GM23248 (cell line): Measurements from ENCODE around the gene ACAT1. TPM values are rescaled to one million over a fixed set of nuclear protein-coding genes. Genes with fewer than 3 reads are reported as not detected.
"Not testable (repeated sequence)": the region's sequence is repeated elsewhere in the genome, so short reads cannot be mapped to it uniquely, and the experiment has no call there.

Experiments
- DNase-seq: peaks from one replicate; pipeline ENCODE4 v3.0.0-alpha.2; 2015
- H2AFZ ChIP-seq: fragments of 200-600 bp; sonication (generic); 2 replicates; pipeline ENCODE4 v1.6.1; 2016; ENCODE audit warnings: antibody characterized with exemption
- H3F3A ChIP-seq: fragments of 200-600 bp; sonication (generic); 2 replicates; pipeline ENCODE4 v1.6.1; 2016; ENCODE audit warnings: mild to moderate bottlenecking, antibody characterized with exemption, mixed run types; ENCODE audit not compliant: insufficient read depth
- H3K27ac ChIP-seq: fragments of 200-600 bp; sonication (generic); 2 replicates; pipeline ENCODE4 v1.5.1; 2016; ENCODE audit warnings: mild to moderate bottlenecking
- H3K27me3 ChIP-seq: fragments of 200-600 bp; sonication (generic); replicated peaks from 2 replicates; pipeline ENCODE4 v1.6.1; 2016; ENCODE audit warnings: mild to moderate bottlenecking; ENCODE audit not compliant: insufficient read depth
- H3K36me3 ChIP-seq: fragments of 200-600 bp; sonication (generic); 2 replicates; pipeline ENCODE4 v1.6.1; 2016; ENCODE audit warnings: low read depth, mild to moderate bottlenecking
- H3K4me1 ChIP-seq: fragments of 200-600 bp; sonication (generic); 2 replicates; pipeline ENCODE4 v1.6.1; 2016; ENCODE audit warnings: mild to moderate bottlenecking; ENCODE audit not compliant: insufficient read depth
- H3K4me2 ChIP-seq: fragments of 200-600 bp; sonication (generic); one replicate; pipeline ENCODE4 v1.6.1; 2016; ENCODE audit warnings: mild to moderate bottlenecking; ENCODE audit not compliant: unreplicated experiment
- H3K4me3 ChIP-seq: fragments of 200-600 bp; sonication (generic); 2 replicates; pipeline ENCODE4 v1.5.1; 2016; ENCODE audit warnings: mild to moderate bottlenecking
- H3K79me2 ChIP-seq: fragments of 200-600 bp; sonication (generic); 2 replicates; pipeline ENCODE4 v1.6.1; 2016; ENCODE audit warnings: mild to moderate bottlenecking; ENCODE audit not compliant: insufficient read depth
- H3K9ac ChIP-seq: fragments of 200-600 bp; sonication (generic); 2 replicates; pipeline ENCODE4 v1.6.1; 2016; ENCODE audit warnings: mild to moderate bottlenecking
- H3K9me2 ChIP-seq: fragments of 200-600 bp; sonication (generic); 2 replicates; pipeline ENCODE4 v1.6.1; 2016; ENCODE audit warnings: mixed run types, mild to moderate bottlenecking, moderate library complexity; ENCODE audit not compliant: insufficient read depth
- H3K9me3 ChIP-seq: fragments of 200-600 bp; sonication (generic); one replicate; pipeline ENCODE4 v1.6.1; 2017; ENCODE audit warnings: low read depth
- H4K20me1 ChIP-seq: fragments of 200-600 bp; sonication (generic); 2 replicates; pipeline ENCODE4 v1.6.0; 2016; ENCODE audit not compliant: insufficient read depth
- EZH2 ChIP-seq: fragments of 200-600 bp; sonication (generic); IDR thresholded peaks from 2 replicates; pipeline ENCODE4 v1.6.1; 2018; ENCODE audit warnings: antibody characterized with exemption, mild to moderate bottlenecking; ENCODE audit not compliant: insufficient read depth, poor library complexity, severe bottlenecking
- EZH2phosphoT487 ChIP-seq: fragments of 200-600 bp; sonication (generic); IDR thresholded peaks from 2 replicates; pipeline ENCODE4 v1.6.1; 2018; ENCODE audit warnings: antibody characterized with exemption, moderate library complexity, mild to moderate bottlenecking, low read depth; ENCODE audit not compliant: insufficient read depth
- WGBS, 2 experiments: methylation state at CpG; one replicate each; pipeline ENCODE4 v1.1.6; 2015 to 2017; ENCODE audit warnings: low lambda C conversion rate in 2 of 2, low coverage in 1 of 2; ENCODE audit errors: missing lambda C conversion rate in 2 of 2; 5-methylcytosine and 5-hydroxymethylcytosine counted together
- in situ Hi-C: fragments of 300-500 bp; cut with MboI; formaldehyde crosslinking; loops from 2 replicates; pipeline ENCODE4 v1.15.0; 2020
- polyA plus RNA-seq: library from polyadenylated mRNA; unstranded; fragments of >200 nt; fragmentation: Nextera tagmentation; extraction: Ambion mirVana; gene quantifications from 2 replicates; pipeline ENCODE4 v1.2.1, GENCODE V29; 2016
- total RNA-seq: library from RNA; depleted of rRNA; stranded (reverse); fragments of >200 nt; shearing (Covaris generic); gene quantifications from 2 replicates; pipeline ENCODE4 v1.2.3, GENCODE V29; 2014

Gene ACAT1
- total and polyA plus RNA-seq, 2 experiments from 2014 or later = 56.5 to 85.6 TPM

DNA sequence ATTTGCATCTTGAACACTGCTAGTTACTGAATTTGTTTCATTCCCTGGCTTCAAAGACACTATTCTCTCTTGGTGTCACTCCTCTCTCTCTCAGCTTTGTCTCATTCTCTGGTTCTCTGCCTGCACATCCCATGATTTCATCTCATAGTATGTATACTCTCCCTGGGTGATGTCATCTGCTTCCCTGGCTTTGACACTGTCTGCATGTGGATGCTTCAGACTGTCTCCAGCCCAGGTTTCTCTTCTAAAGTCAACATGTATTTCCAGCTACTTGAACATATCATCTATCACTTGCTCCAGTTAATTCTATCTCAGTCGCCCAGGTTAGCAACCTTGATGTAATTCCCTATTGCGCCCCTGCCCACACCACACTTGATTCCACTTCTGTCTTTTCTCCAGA lies 9.3 kb upstream of the ACAT1 start:
- no peak for TF ChIP-seq EZH2
- no peak for TF ChIP-seq EZH2phosphoT487
- no peak overlapping the region for H3K9ac ChIP-seq
- no peaks in the 10 kb centered on the region for H3K27me3 ChIP-seq
- H4K20me1 ChIP-seq = no peaks in the 10 kb centered on the region
- no peak overlapping the region for H2AFZ ChIP-seq
- no peak overlapping the region for H3K4me2 ChIP-seq
- peaks cover 13% of the 10 kb centered on the region for H3K4me1 ChIP-seq
- WGBS, 2 experiments = 96 to 98% methylated on average over 2 of the region's 2 CpGs
- no peaks in the 10 kb centered on the region for H3K9me2 ChIP-seq
- no peak overlapping the region for H3K27ac ChIP-seq
- DNase-seq = peak; percentile 40
- no peaks in the 10 kb centered on the region for H3K79me2 ChIP-seq
- no peak overlapping the region for H3K4me3 ChIP-seq
- H3F3A ChIP-seq = peaks cover 22% of the 10 kb centered on the region
- H3K36me3 ChIP-seq = no peaks in the 10 kb centered on the region
- in situ Hi-C loops = no loop called here
- H3K9me3 ChIP-seq = no peaks in the 10 kb centered on the region

DNA sequence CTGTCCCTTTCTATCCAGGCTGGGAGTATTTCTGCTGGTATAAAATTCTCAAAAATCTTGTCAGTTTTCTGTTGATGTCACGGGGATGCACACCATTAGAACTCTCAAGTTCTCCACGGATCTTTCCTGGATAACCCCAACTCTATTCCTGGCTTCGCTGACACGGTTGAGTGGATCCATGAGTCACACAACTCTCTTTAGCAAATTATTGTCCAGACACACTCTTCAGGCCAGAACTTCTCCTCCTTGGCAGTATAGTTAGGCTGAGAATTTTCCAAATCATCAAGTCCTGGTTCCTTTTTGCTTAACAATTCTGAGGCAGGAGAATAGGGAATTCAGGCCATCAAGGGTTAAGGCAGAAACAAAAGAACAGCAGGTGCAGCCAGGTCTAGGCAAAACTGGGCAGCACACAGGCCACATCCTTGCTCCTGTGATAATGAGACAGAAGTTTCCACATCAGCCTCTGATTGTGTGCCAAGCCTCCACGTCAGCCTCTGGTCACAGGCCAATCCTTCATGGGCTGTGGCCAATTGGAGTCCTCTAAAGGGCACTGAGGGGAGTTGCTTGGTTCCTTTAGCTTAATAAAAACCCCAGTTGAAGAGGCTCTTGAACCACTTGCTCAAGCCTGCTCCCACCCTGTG lies 5.7 kb upstream of the ACAT1 start:
- peaks cover 22% of the 10 kb centered on the region for H3F3A ChIP-seq
- peak overlapping the region; percentile 2; the same call in 1 of the 2 replicates for H3K9ac ChIP-seq
- H2AFZ ChIP-seq = no peak overlapping the region
- in situ Hi-C loops = no loop called here
- no peaks in the 10 kb centered on the region for H3K9me3 ChIP-seq
- H3K27ac ChIP-seq = peak overlapping the region; percentile 55
- DNase-seq = peak; percentile 83
- peaks cover 13% of the 10 kb centered on the region for H3K4me1 ChIP-seq
- H4K20me1 ChIP-seq = no peaks in the 10 kb centered on the region
- H3K4me3 ChIP-seq = no peak overlapping the region
- no peaks in the 10 kb centered on the region for H3K27me3 ChIP-seq
- no peak for TF ChIP-seq EZH2
- no peak for TF ChIP-seq EZH2phosphoT487
- H3K79me2 ChIP-seq = no peaks in the 10 kb centered on the region
- H3K36me3 ChIP-seq = no peaks in the 10 kb centered on the region
- peak overlapping the region; percentile 34 for H3K4me2 ChIP-seq
- no peaks in the 10 kb centered on the region for H3K9me2 ChIP-seq
- 6 to 8% methylated on average over 5 of the region's 5 CpGs for WGBS, 2 experiments

DNA sequence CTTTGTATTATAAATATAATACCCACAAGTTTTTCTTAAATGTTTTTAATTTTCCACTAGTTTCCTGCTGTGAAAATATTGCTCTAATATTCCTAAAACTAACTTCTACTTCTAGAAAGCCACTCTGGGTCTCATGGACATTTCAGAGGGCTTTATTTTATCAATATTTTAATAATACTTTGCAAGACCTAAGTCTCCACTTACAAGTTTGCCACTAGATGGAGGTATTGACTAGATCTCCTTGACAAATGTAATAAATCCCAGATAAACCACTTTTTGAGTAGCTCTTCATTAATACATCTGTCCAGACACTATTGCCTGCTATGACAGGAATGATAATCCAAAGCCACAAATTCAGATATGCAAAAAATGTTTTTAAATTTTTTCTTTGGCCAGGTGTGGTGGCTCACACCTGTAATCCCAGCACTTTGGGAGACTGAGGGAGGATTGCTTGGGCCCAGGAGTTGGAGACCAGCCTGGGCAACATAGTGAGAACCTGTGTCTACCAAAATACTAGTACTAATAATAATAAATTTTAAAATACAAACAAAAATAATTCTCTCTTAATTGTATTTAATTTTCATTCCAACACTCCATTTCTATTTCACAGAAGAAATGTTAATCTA lies 3.5 kb upstream of the ACAT1 start:
- Histone ChIP-seq H3K36me3 (no peaks in the 10 kb centered on the region), H4K20me1 (no peaks in the 10 kb centered on the region), H3K9me2 (no peaks in the 10 kb centered on the region), H3F3A (peaks cover 22% of the 10 kb centered on the region), H3K9me3 (no peaks in the 10 kb centered on the region), H3K4me3 (no peak overlapping the region), H3K4me2 (no peak overlapping the region), H3K9ac (no peak overlapping the region), H3K27ac (no peak overlapping the region), H3K27me3 (no peaks in the 10 kb centered on the region), H3K79me2 (peaks cover 9% of the 10 kb centered on the region), H2AFZ (no peak overlapping the region), H3K4me1 (peaks cover 20% of the 10 kb centered on the region)
- peak; percentile 71 for DNase-seq
- in situ Hi-C loops = no loop called here
- TF ChIP-seq EZH2 = no peak
- TF ChIP-seq EZH2phosphoT487 = no peak

DNA sequence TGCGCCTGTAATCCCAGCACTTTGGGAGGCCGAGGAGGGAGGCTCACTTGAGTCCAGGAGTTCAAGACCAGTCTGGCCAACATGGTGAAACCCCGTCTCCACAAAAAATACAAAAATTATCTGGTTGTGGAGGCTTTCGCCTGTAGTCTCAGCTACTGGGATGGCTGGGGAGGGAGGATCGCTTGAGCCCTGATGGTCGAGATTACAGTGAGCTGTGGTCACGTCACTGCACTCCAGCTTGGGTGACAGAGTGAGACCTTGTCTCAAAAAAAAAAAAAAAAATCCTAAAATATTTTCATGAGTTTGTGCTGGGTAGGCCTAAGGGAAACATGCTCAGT lies 462 bp upstream of the ACAT1 start:
- peak overlapping the region; percentile 88 for H2AFZ ChIP-seq
- H3K79me2 ChIP-seq = peaks cover 39% of the 10 kb centered on the region
- peak overlapping the region; percentile 90 for H3K9ac ChIP-seq
- peaks cover 14% of the 10 kb centered on the region for H3K4me1 ChIP-seq
- H3K27me3 ChIP-seq, H4K20me1 ChIP-seq, DNase-seq, H3K9me2 ChIP-seq, H3K9me3 ChIP-seq, H3K36me3 ChIP-seq, H3F3A ChIP-seq, in situ Hi-C loops: not testable (repeated sequence)
- H3K4me3 ChIP-seq = peak overlapping the region; percentile 80
- peak overlapping the region; percentile 78 for H3K27ac ChIP-seq
- H3K4me2 ChIP-seq = peak overlapping the region; percentile 96
- WGBS, 2 experiments = 74% methylated on average over 7 of the region's 7 CpGs

GRCh38 chr11:108122166-108122628 lies 830 bp downstream of the ACAT1 start:
- Histone ChIP-seq H3K9me3 (no peaks in the 10 kb centered on the region), H3K9ac (peak overlapping the region; percentile 90), H3K4me3 (peak overlapping the region; percentile 80), H3K9me2 (no peaks in the 10 kb centered on the region), H2AFZ (peak overlapping the region; percentile 88), H4K20me1 (no peaks in the 10 kb centered on the region), H3K27ac (peak overlapping the region; percentile 78), H3F3A (no peaks in the 10 kb centered on the region; the same call in 1 of the 2 replicates), H3K36me3 (no peaks in the 10 kb centered on the region), H3K4me2 (peak overlapping the region; percentile 96), H3K27me3 (no peaks in the 10 kb centered on the region), H3K4me1 (peaks cover 11% of the 10 kb centered on the region), H3K79me2 (peaks cover 44% of the 10 kb centered on the region)
- in situ Hi-C loops = no loop called here
- peak; percentile 57 for DNase-seq
- TF ChIP-seq EZH2 (no peak), EZH2phosphoT487 (no peak)
- 16 to 17% methylated on average over 9 of the region's 9 CpGs for WGBS, 2 experiments
